ENCODE data around the gene EPHA7. TPM values are rescaled to one million over a fixed set of nuclear protein-coding genes. Genes with fewer than 3 reads are reported as not detected.

Gene EPHA7
- total RNA-seq, 5 donors from 2014 or later (not counting 1 experiment from before 2014, with no cell fraction given) = 0.06 TPM; not detected in 4

DNA sequence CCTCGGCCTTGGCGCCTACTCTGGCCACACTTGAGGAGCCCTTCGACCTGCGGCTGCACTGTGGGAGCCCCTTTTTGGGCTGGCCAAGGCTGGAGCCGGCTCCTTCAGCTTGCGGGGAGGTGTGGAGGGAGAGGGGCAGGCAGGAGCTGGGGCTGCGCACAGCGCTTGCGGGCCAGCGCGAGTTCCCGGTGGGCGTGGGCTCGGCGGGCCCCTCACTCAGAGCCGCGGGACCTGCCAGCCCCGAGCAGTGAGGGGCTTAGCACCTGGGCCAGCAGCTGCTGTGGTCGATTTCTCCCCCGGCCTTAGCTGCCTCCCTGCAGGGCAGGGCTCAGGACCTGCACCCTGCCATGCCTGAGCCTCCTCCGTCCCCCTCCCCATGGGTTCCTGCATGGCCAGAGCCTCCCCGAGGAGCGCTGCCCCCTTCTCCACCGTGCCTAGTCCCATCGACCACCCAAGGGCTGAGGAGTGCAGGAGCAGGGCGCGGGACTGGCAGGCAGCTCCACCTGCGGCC, 136.8 kb downstream of the EPHA7 start:
- Histone ChIP-seq H3K4me3 (ENCODE audit: control insufficient read depth in 1 of 2, extremely low read depth in 1 of 2, low read length in 1 of 2) (no peak overlapping the region), H3K27ac (ENCODE audit: low read length) (no peak overlapping the region), H3K9me3 (no peaks in the 10 kb centered on the region), H3K36me3 (ENCODE audit: control insufficient read depth in 2 of 2, extremely low read depth in 1 of 2, insufficient read depth in 1 of 2, low read length in 1 of 2) (no peaks in the 10 kb centered on the region), H3K27me3 (replicated peaks in 1 of 2; ENCODE audit: control insufficient read depth in 2 of 2, extremely low read depth in 1 of 2, insufficient read depth in 2 of 2, low read length in 1 of 2) (no peaks in the 10 kb centered on the region), H3K4me1 (ENCODE audit: control insufficient read depth in 1 of 2, extremely low read depth in 1 of 2, insufficient read depth in 2 of 2, low read length in 2 of 2) (no peaks in the 10 kb centered on the region)
- no peak for ATAC-seq (replicated peaks in 1 of 4)
- Mint-ChIP-seq H3K9me3 (peaks cover 0 to 10% (median 8%) of the 10 kb centered on the region in 3 donors), H3K36me3 (no peaks in the 10 kb centered on the region), H3K27ac (no peak overlapping the region), H3K4me3 (no peak overlapping the region), H3K27me3 (no peaks in the 10 kb centered on the region), H3K4me1 (no peaks in the 10 kb centered on the region)
- POLR2A ChIA-PET = no interaction called here
- CTCF ChIA-PET = no interaction called here
- DNase-seq = peak in 1 of 35 experiments; percentile 0
- WGBS (ENCODE audit: insufficient coverage) = 94% methylated on average over 18 of the region's 28 CpGs

DNA sequence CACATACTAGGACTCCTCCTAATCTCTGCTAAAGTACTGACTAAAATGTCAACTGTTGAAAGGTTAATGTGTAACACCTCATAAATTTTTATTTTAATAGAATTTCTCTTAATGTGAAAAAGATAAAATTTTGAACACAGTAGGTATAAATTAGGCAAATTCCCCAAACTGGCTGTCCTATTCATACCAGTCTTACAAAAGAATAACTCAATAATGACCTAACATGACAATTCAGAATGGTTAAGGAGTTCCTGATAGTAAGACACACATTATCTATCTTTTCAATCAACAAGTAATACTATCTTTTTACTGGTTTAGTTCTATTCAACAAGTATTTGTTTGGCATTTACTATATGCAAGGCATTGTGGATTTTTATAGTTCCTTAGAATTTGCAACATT, 141.1 kb downstream of the EPHA7 start:
- H3K27me3 Mint-ChIP-seq = no peaks in the 10 kb centered on the region

DNA sequence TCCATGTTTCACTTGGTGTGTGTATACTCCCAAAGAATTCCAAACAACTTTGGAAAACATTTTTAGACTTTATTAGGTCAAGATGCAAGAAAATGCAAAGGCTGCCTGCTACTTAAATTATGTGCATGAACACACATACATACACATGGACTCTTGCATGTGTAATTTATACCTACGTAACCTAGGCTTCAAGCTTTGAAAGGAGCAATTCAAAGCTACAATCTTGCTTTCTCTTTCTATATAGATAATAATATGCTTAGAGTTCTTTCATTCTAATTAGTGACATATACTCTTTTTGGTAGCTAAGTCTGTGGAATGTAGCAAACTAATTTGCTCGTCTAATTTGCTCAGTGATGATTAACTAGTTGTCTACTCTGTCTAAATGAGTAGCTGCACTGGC, 146.5 kb downstream of the EPHA7 start:
- Mint-ChIP-seq H3K27ac (no peak overlapping the region), H3K36me3 (no peaks in the 10 kb centered on the region), H3K9me3 (peaks cover 0 to 4% (median 4%) of the 10 kb centered on the region in 3 donors), H3K27me3 (no peaks in the 10 kb centered on the region), H3K4me1 (no peaks in the 10 kb centered on the region), H3K4me3 (no peak overlapping the region)
- DNase-seq (no peak), ATAC-seq (replicated peaks in 1 of 4) (no peak)
- Histone ChIP-seq H3K4me1 (ENCODE audit: control insufficient read depth in 1 of 2, extremely low read depth in 1 of 2, insufficient read depth in 2 of 2, low read length in 2 of 2) (no peaks in the 10 kb centered on the region), H3K27me3 (replicated peaks in 1 of 2; ENCODE audit: control insufficient read depth in 2 of 2, extremely low read depth in 1 of 2, insufficient read depth in 2 of 2, low read length in 1 of 2) (no peaks in the 10 kb centered on the region), H3K9me3 (no peaks in the 10 kb centered on the region), H3K36me3 (ENCODE audit: control insufficient read depth in 2 of 2, extremely low read depth in 1 of 2, insufficient read depth in 1 of 2, low read length in 1 of 2) (no peaks in the 10 kb centered on the region), H3K4me3 (ENCODE audit: control insufficient read depth in 1 of 2, extremely low read depth in 1 of 2, low read length in 1 of 2) (no peak overlapping the region), H3K27ac (ENCODE audit: low read length) (no peak overlapping the region)
- no CpG with 5 or more reads among the region's 2 CpGs for WGBS (ENCODE audit: insufficient coverage)
- ChIA-PET CTCF (no interaction called here), POLR2A (no interaction called here)

More for the DNA sequence above, 141.1 kb downstream of the EPHA7 start:
- ATAC-seq (replicated peaks in 1 of 4) = no peak
- no peak overlapping the region for H3K27ac ChIP-seq (ENCODE audit: low read length)
- ChIA-PET CTCF (no interaction called here), POLR2A (no interaction called here)
- no peaks in the 10 kb centered on the region for H3K36me3 ChIP-seq (ENCODE audit: control insufficient read depth in 2 of 2, extremely low read depth in 1 of 2, insufficient read depth in 1 of 2, low read length in 1 of 2)
- Mint-ChIP-seq H3K9me3 (peaks cover 0 to 7% (median 5%) of the 10 kb centered on the region in 3 donors), H3K4me3 (no peak overlapping the region), H3K36me3 (no peaks in the 10 kb centered on the region), H3K4me1 (no peaks in the 10 kb centered on the region), H3K27ac (no peak overlapping the region)
- no peak overlapping the region for H3K4me3 ChIP-seq (ENCODE audit: control insufficient read depth in 1 of 2, extremely low read depth in 1 of 2, low read length in 1 of 2)
- DNase-seq = no peak
- H3K4me1 ChIP-seq (ENCODE audit: control insufficient read depth in 1 of 2, extremely low read depth in 1 of 2, insufficient read depth in 2 of 2, low read length in 2 of 2) = no peaks in the 10 kb centered on the region
- no peaks in the 10 kb centered on the region for H3K27me3 ChIP-seq (replicated peaks in 1 of 2; ENCODE audit: control insufficient read depth in 2 of 2, extremely low read depth in 1 of 2, insufficient read depth in 2 of 2, low read length in 1 of 2)
- H3K9me3 ChIP-seq = no peaks in the 10 kb centered on the region

DNA sequence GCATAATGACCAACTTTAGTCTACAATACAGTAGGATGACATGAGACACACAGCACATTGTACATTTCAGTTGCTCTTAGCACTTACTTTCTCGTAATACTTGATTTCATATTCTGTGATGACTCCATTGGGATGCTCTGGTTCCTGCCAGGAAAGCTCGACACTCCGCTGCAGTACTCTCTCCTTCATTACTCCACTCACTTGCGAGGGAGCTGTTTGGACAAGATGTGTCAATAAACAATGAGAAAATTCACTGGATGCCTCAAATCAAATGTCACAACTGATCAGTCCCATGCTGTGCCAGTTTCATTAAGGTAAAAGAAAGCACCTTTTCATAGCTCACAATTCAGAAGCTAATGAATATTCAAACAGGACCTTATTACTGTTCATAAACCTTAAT, 147.1 kb downstream of the EPHA7 start:
- H3K9me3 ChIP-seq = no peaks in the 10 kb centered on the region
- WGBS (ENCODE audit: insufficient coverage) = 79% methylated on average over 3 of the region's 4 CpGs
- Mint-ChIP-seq H3K4me3 (no peak overlapping the region), H3K4me1 (no peaks in the 10 kb centered on the region), H3K9me3 (peaks cover 0 to 4% (median 2%) of the 10 kb centered on the region in 3 donors), H3K27me3 (no peaks in the 10 kb centered on the region), H3K27ac (no peak overlapping the region), H3K36me3 (no peaks in the 10 kb centered on the region)
- no peaks in the 10 kb centered on the region for H3K4me1 ChIP-seq (ENCODE audit: control insufficient read depth in 1 of 2, extremely low read depth in 1 of 2, insufficient read depth in 2 of 2, low read length in 2 of 2)
- H3K36me3 ChIP-seq (ENCODE audit: control insufficient read depth in 2 of 2, extremely low read depth in 1 of 2, insufficient read depth in 1 of 2, low read length in 1 of 2) = no peaks in the 10 kb centered on the region
- no peak overlapping the region for H3K27ac ChIP-seq (ENCODE audit: low read length)
- H3K27me3 ChIP-seq (replicated peaks in 1 of 2; ENCODE audit: control insufficient read depth in 2 of 2, extremely low read depth in 1 of 2, insufficient read depth in 2 of 2, low read length in 1 of 2) = no peaks in the 10 kb centered on the region
- CTCF ChIA-PET = no interaction called here
- no peak overlapping the region for H3K4me3 ChIP-seq (ENCODE audit: control insufficient read depth in 1 of 2, extremely low read depth in 1 of 2, low read length in 1 of 2)
- no peak for ATAC-seq (replicated peaks in 1 of 4)
- POLR2A ChIA-PET = no interaction called here
- DNase-seq = no peak

DNA sequence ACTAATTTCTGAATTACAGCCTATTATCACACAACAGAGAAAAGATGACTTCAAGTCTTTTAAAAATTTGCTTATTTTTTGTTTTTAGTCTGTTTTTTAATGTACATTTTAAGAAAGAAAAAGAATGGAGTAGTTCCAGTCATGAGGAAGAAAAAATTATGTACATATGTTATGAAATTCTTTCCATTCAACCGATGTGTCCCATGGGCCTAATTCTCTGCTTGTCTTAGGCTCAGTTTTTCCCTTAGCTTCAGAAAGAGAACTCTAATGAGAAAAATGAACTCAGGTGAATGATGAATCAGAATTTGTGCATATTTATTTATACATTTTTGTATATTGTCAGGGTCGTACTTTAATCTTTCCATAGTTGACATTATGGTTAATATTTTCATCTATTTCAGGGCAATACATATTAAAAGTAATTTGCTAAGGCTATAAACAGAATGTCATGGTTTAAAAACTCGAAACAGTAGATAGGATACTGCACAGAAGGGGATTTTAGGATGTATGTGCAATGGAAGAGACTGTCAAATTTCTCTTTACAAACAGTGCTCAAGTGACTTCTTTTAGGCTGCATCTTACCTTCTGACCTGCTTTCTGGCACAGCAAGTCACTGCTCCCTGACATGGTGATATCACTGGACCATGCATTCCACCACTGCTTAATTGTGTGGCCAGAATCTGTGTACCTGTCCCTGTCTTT, 153.1 kb downstream of the EPHA7 start:
- ATAC-seq (replicated peaks in 1 of 4) (no peak), DNase-seq (no peak)
- CTCF ChIA-PET = no interaction called here
- H3K4me3 ChIP-seq (ENCODE audit: control insufficient read depth in 1 of 2, extremely low read depth in 1 of 2, low read length in 1 of 2) = no peak overlapping the region
- no peaks in the 10 kb centered on the region for H3K9me3 ChIP-seq
- Mint-ChIP-seq H3K4me1 (no peaks in the 10 kb centered on the region), H3K4me3 (no peak overlapping the region), H3K27me3 (no peaks in the 10 kb centered on the region), H3K36me3 (no peaks in the 10 kb centered on the region), H3K9me3 (peaks cover 0 to 4% (median 0%) of the 10 kb centered on the region in 3 donors), H3K27ac (no peak overlapping the region)
- H3K27me3 ChIP-seq (replicated peaks in 1 of 2; ENCODE audit: control insufficient read depth in 2 of 2, extremely low read depth in 1 of 2, insufficient read depth in 2 of 2, low read length in 1 of 2) = no peaks in the 10 kb centered on the region
- H3K4me1 ChIP-seq (ENCODE audit: control insufficient read depth in 1 of 2, extremely low read depth in 1 of 2, insufficient read depth in 2 of 2, low read length in 2 of 2) = no peaks in the 10 kb centered on the region
- H3K36me3 ChIP-seq (ENCODE audit: control insufficient read depth in 2 of 2, extremely low read depth in 1 of 2, insufficient read depth in 1 of 2, low read length in 1 of 2) = no peaks in the 10 kb centered on the region
- 60% methylated on average over 1 of the region's 3 CpGs for WGBS (ENCODE audit: insufficient coverage)
- no peak overlapping the region for H3K27ac ChIP-seq (ENCODE audit: low read length)
- POLR2A ChIA-PET = no interaction called here

DNA sequence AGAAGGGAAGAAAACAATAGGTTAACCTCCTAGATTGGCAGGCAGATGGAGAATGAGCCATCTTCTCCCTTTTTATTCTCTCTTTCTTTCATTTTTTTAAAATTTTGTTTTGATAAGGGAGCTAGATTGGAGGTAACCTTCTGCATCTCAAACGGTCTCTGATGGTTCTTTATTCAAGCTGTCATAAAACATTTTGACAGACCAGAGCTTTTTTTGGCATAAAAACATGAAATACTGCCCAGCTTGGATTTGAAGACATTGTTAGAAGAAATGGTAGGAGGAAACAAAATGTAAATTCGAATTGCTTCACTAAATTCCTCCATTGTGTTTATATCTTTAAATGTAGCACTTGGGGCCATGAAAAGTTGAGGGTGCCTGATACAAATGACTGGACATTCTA, 158.5 kb downstream of the EPHA7 start:
- no peaks in the 10 kb centered on the region for H3K27me3 ChIP-seq (replicated peaks in 1 of 2; ENCODE audit: control insufficient read depth in 2 of 2, extremely low read depth in 1 of 2, insufficient read depth in 2 of 2, low read length in 1 of 2)

More for the DNA sequence above, 158.5 kb downstream of the EPHA7 start:
- ChIA-PET CTCF (no interaction called here), POLR2A (no interaction called here)
- no peak for DNase-seq
- Mint-ChIP-seq H3K27me3 (no peaks in the 10 kb centered on the region), H3K27ac (no peak overlapping the region), H3K9me3 (peaks cover 2 to 5% (median 4%) of the 10 kb centered on the region in 3 donors), H3K4me1 (no peaks in the 10 kb centered on the region), H3K4me3 (no peak overlapping the region), H3K36me3 (no peaks in the 10 kb centered on the region)
- Histone ChIP-seq H3K27ac (ENCODE audit: low read length) (no peak overlapping the region), H3K9me3 (no peaks in the 10 kb centered on the region), H3K4me1 (ENCODE audit: control insufficient read depth in 1 of 2, extremely low read depth in 1 of 2, insufficient read depth in 2 of 2, low read length in 2 of 2) (no peaks in the 10 kb centered on the region), H3K4me3 (ENCODE audit: control insufficient read depth in 1 of 2, extremely low read depth in 1 of 2, low read length in 1 of 2) (no peak overlapping the region), H3K36me3 (ENCODE audit: control insufficient read depth in 2 of 2, extremely low read depth in 1 of 2, insufficient read depth in 1 of 2, low read length in 1 of 2) (no peaks in the 10 kb centered on the region)
- WGBS (ENCODE audit: insufficient coverage) = no CpG with 5 or more reads among the region's 2 CpGs
- no peak for ATAC-seq (replicated peaks in 1 of 4)
